Measurements from ENCODE around the gene CRELD1. TPM values are rescaled to one million over a fixed set of nuclear protein-coding genes. Genes with fewer than 3 reads are reported as not detected.

The CRELD1 gene
- total and polyA plus RNA-seq, 4 donors: 12.6 to 31.1 (median 25.0) TPM

- TF ChIP-seq ZBTB33 (IDR thresholded peaks at IDR 0.05) (no peak), ATF3 (IDR thresholded peaks at IDR 0.05) (no peak)
Measured at GRCh38 chr3:9897408-9898372, 35.9 kb upstream of the CRELD1 start (continued).

GRCh38 chr3:9898467-9899241, 35.0 kb upstream of the CRELD1 start:
- H3K27me3 ChIP-seq (ENCODE audit: control insufficient read depth in 4 of 4, insufficient read depth in 4 of 4, low read length in 3 of 4): no peaks in the 10 kb centered on the region
- H3K27ac ChIP-seq (ENCODE audit: low read depth in 1 of 2, low read length in 2 of 2): peak overlapping the region; percentile 84 to 88
- DNase-seq (ENCODE audit: low spot score): no peak
- H3K4me1 ChIP-seq (ENCODE audit: control insufficient read depth in 4 of 4, insufficient read depth in 4 of 4, low read length in 3 of 4): peaks cover 18 to 52% (median 42%) of the 10 kb centered on the region in 4 donors
- H3K36me3 ChIP-seq (ENCODE audit: control insufficient read depth in 4 of 4, insufficient read depth in 3 of 4, low read depth in 1 of 4, low read length in 3 of 4): peaks cover 0 to 2% (median under 1%) of the 10 kb centered on the region in 4 donors
- H3K9ac ChIP-seq (ENCODE audit: low read depth in 1 of 2, low read length in 2 of 2): peak overlapping the region; percentile 23 to 56
- no peak overlapping the region for H3K4me3 ChIP-seq (ENCODE audit: low read depth in 1 of 3, low read length in 3 of 3)
- H3K9me3 ChIP-seq (ENCODE audit: control insufficient read depth in 4 of 4, low read length in 3 of 4): no peaks in the 10 kb centered on the region
- no peak for TF ChIP-seq FOXA2 (IDR thresholded peaks at IDR 0.05)
- peak; percentile 57 to 71 for TF ChIP-seq HNF4A (conservative IDR thresholded peaks at IDR 0.05)
- TF ChIP-seq GABPA (IDR thresholded peaks at IDR 0.05 in 1 of 2, conservative IDR thresholded peaks at IDR 0.05 in 1 of 2): no peak
- peak; percentile 22 for TF ChIP-seq SP1 (IDR thresholded peaks at IDR 0.05)
- no peak for TF ChIP-seq FOXA1 (IDR thresholded peaks at IDR 0.05)
- peak; percentile 27 to 42 for TF ChIP-seq JUND (IDR thresholded peaks at IDR 0.05)
- TF ChIP-seq RXRA (IDR thresholded peaks at IDR 0.05): peak in 1 of 2 donors; percentile 34
- 35% methylated on average over 8 of the region's 8 CpGs for WGBS

- no peak overlapping the region for H3K4me3 ChIP-seq (ENCODE audit: low read depth in 1 of 3, low read length in 3 of 3)
- no peak for TF ChIP-seq HNF4G (IDR thresholded peaks at IDR 0.05)
- no peak for TF ChIP-seq CTCF (IDR thresholded peaks at IDR 0.05; ENCODE audit: low read depth, low read length, missing input control)
- no peak for TF ChIP-seq RXRA (IDR thresholded peaks at IDR 0.05)
- no peak for TF ChIP-seq HNF4A (conservative IDR thresholded peaks at IDR 0.05)
- no peak for TF ChIP-seq JUND (IDR thresholded peaks at IDR 0.05)
- TF ChIP-seq FOXA2 (IDR thresholded peaks at IDR 0.05): no peak
- no peak for TF ChIP-seq NR2F2 (IDR thresholded peaks at IDR 0.05)
- no peak for TF ChIP-seq FOXA1 (IDR thresholded peaks at IDR 0.05)
- no peak for TF ChIP-seq MAX (IDR thresholded peaks at IDR 0.05)
- no peak for TF ChIP-seq RAD21 (IDR thresholded peaks at IDR 0.05)
- no peak for TF ChIP-seq GABPA (IDR thresholded peaks at IDR 0.05 in 1 of 2, conservative IDR thresholded peaks at IDR 0.05 in 1 of 2)
- no peak for TF ChIP-seq TAF1 (conservative IDR thresholded peaks at IDR 0.05)
- TF ChIP-seq SP1 (IDR thresholded peaks at IDR 0.05): no peak
- no peak for TF ChIP-seq ATF3 (IDR thresholded peaks at IDR 0.05)
- no peaks in the 10 kb centered on the region for H3K27me3 ChIP-seq (ENCODE audit: control insufficient read depth in 4 of 4, insufficient read depth in 4 of 4, low read length in 3 of 4)
- H3K4me1 ChIP-seq (ENCODE audit: control insufficient read depth in 4 of 4, insufficient read depth in 4 of 4, low read length in 3 of 4): peaks cover 18 to 52% (median 42%) of the 10 kb centered on the region in 4 donors
- no peaks in the 10 kb centered on the region for H3K9me3 ChIP-seq (ENCODE audit: control insufficient read depth in 4 of 4, low read length in 3 of 4)
- no peak overlapping the region for H3K9ac ChIP-seq (ENCODE audit: low read depth in 1 of 2, low read length in 2 of 2)
- no peak for DNase-seq (ENCODE audit: low spot score)
- peak overlapping the region in 1 of 2 donors; percentile 84 for H3K27ac ChIP-seq (ENCODE audit: low read depth in 1 of 2, low read length in 2 of 2)
- no peaks in the 10 kb centered on the region for H3K36me3 ChIP-seq (ENCODE audit: control insufficient read depth in 4 of 4, insufficient read depth in 3 of 4, low read depth in 1 of 4, low read length in 3 of 4)
- 67% methylated on average over 3 of the region's 3 CpGs for WGBS
Measured at GRCh38 chr3:9899289-9899791, 34.3 kb upstream of the CRELD1 start.

Data from liver (tissue), 9 donors.